Effector CD8-positive, alpha-beta T cell (primary cell): Measurements from ENCODE around the gene EWSR1.
"Not testable (repeated sequence)": the region's sequence is repeated elsewhere in the genome, so short reads cannot be mapped to it uniquely, and the experiment has no call there.

ENCODE experiments used
- DNase-seq: peaks from one replicate; lab custom pipeline; 2025; lab: John Stamatoyannopoulos, UW

The EWSR1 gene

DNA sequence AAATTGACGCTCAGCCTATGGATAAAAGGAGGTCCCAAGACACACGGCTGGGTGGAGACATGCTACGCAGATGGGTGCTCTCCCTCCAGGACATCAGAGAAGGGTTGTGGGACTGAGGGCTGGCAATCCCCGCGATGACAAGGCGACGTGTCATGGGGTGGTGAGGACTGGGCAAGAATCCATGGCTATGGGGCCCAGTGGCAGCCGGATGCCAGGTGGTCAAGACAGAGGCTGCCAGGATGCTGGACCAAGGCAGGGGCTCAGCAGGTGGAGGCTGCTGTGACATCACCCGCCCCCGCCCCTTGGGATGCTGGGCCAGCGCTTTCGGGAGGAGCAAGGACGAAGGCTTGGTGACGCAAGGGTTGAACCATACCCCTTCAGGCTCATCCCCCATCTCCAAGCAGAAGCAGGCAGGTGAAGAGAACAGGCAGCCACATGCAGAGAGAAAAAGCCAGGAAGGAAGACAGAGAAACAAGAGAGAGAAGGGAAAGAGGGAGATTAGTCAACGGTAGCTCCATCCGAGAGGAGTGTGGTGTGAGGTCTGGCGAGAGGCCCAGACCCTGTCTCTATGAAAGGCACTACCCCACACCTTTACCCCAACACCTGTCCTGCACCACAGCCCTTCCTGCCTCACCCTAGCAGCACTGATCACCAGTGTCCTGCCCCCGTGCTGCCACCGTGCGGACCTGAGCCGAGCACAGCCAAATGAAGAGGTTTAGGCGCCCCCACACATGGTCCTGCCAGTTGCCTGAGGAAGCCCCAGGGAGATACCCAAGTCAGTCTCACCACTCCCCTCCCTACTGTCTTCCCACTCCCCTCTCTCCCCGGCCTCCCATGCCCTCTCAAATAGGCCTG is 71.5 kb downstream of the EWSR1 start:
- DNase-seq: no peak

- no peak for DNase-seq
Observed at GRCh38 chr22:29340566-29340965, 72.5 kb downstream of the EWSR1 start.

GRCh38 chr22:29341056-29341848 is 73.2 kb downstream of the EWSR1 start:
- DNase-seq: no peak

DNA sequence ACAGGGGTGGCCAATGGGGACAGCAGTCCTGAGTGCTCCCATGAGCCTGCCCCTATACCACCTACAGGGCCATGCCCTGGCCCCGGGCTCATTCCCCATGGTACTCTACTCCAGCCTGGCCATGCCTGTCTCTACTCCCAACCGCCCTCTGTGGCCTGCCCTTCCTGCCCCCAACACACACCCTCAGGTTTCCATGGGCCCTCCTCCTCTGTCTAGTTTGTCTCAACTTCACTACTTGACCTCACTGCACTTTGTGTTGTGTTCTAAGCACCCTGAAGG is 73.7 kb downstream of the EWSR1 start:
- DNase-seq: no peak

DNA sequence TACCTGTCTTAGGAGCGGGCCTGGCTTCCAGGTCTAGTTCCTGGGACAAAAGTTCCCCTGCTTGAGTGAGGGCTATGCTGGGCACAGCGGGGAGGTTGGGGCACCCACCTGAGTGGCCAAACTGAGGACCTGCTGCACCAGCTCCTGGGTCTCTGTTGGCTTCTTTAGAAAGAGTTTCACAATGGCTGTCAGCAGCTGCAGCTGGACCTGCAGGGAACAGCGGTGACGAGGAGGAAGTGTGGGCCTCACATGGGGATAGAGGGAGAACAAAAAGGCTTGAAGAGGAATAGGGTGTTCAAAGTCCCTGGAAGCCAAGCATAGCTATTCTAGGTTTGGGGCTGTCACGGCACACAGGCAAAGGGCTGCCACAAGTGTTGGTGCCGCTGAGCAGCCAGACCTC is 74.1 kb downstream of the EWSR1 start:
- no peak for DNase-seq

DNA sequence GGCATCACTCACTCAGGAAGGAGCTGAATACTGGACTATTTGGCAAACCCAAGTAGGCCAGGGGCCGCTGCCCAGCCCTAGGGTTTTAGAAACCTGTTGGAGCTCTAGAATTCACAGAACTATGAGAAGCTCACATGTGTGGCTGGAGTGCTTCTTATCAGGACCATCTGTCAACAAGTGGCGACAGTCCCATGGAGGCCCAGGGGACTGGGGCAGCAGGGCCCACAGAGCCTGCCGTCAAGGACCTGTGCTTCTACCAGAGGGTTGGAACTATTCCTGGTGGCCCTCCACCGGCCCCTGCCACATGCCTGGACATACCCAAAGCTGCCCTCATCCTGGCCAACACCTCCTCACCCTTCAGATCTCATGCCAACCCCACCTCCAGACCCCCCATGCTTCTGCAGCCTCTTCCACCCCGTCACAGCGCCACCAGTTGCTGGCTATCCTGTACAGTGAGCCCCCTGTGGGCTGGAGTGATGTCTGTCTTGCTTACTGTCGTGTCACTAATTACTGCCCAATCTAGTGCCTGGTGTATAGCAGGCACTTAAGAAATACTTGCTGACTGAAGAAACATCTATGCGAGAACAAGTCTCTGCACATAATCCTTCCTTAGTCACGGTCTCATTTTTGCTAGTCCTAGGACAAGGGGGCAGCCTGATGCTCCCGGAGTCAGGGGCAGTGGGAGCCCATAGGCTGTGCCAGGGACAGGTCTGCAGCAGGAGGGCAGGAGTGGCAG is 74.7 kb downstream of the EWSR1 start:
- DNase-seq: no peak

DNA sequence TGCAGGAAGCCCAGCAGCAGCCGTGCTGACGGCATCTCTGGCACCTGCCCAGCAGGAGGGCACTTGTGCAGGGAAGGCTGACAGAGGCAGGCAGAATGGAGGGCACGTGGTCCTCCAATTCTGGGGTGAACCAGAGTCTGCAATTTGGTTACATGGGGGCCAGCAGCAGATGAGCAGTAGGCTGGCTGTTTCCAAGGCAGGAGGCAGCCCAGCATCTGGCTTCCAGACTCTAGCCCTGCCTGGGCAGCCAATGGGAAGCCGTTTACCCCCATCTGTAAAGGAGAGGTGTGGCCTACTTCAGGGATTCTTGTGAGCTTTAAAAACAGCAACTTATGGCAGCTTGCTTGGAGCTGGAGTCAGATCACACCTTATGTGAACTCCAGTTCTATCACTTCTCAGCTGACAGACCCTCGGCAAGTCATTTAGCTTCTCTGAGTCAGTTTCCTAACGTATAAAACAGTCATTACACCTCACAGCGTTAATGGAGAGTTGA is 75.3 kb downstream of the EWSR1 start:
- no peak for DNase-seq

DNA sequence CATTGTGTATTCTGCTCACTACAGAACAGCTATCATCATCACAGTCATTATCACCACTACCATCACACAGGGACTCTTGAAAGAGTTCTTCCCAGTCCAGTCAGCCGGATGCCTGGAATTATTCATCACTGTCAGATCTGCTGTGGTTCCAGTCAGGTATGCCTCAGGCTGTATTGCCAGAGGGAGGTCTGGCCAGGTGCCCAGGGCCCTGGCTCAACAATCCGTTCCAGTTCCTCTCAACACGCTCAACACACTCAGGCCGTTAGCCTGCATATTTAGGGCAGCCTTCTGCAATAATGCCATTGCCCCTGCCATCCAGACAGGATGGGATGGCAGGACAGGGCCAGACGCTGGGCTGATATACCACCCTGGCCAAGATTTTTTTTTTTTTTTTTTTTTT is 76.1 kb downstream of the EWSR1 start:
- no peak for DNase-seq

- not testable (repeated sequence) for DNase-seq
Observed at GRCh38 chr22:29344889-29345288, 76.8 kb downstream of the EWSR1 start.

DNA sequence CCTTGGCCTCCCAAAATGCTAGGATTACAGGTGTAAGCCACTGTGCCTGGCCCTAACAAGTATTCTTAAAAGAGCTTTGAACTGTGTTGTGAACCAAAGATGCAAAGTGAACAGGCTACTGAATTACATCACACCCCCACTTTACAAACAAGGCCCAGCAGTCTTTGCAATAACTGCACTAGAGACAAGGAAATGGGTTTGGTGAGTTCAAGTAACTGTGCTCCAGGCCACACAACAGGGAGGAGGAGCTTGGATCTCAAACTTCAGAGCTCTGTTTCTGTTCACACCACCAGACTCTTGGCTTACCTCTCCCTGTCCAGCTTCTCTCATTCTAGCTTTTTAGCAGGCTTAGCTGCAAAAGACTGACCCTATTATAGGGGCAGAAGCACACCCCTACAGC is 77.9 kb downstream of the EWSR1 start:
- DNase-seq: no peak

DNA sequence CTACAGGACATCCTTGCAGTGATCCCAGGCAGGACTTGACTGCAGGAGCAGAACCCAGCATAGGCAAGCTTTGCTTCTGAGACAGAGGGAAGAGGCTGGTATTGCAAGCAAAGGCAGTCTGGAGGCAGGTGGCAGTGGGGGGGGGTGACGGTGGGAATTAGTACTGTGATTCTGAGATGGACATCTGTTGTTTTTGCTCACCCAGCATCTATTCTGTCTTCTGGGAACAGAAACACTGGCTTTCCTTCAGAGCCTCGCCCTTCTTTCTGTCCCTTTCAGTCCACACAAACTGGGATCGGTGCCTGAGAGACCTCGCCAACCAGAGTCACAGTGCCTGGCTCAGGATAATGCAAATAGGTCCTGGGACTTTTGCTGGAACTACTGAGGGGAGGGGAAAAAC is 78.6 kb downstream of the EWSR1 start:
- DNase-seq: no peak

GRCh38 chr22:29348041-29348440 is 80.0 kb downstream of the EWSR1 start:
- no peak for DNase-seq

GRCh38 chr22:29348956-29349355 is 80.9 kb downstream of the EWSR1 start:
- no peak for DNase-seq
